Tibial nerve (tissue), 4 donors: ENCODE data around the gene ALX4. TPM values are rescaled to one million over a fixed set of nuclear protein-coding genes. Genes with fewer than 3 reads are reported as not detected.

ENCODE experiments used
- DNase-seq, 2 donors: peaks; one replicate each; pipeline ENCODE4 v3.0.0-alpha.2; 2019; ENCODE audit warnings: low spot score in 2 of 2
- H3K27ac ChIP-seq, 4 donors: fragments of 200-600 bp; sonication (generic) in 3 of 4; one replicate each; pipeline ENCODE4 v1.5.1; 2017 to 2019; ENCODE audit warnings: mild to moderate bottlenecking in 1 of 4
- H3K27me3 ChIP-seq, 2 donors: fragments of 200-600 bp; sonication (generic) in 1 of 2; one replicate each; pipeline versions ENCODE4 v1.5.1 to v1.6.0; 2017 to 2019
- H3K36me3 ChIP-seq, 3 donors: fragments of 200-600 bp; sonication (generic); one replicate each; pipeline ENCODE4 v1.5.1; 2018 to 2019
- H3K4me1 ChIP-seq, 4 donors: fragments of 200-600 bp; sonication (generic) in 3 of 4; one replicate each; pipeline ENCODE4 v1.5.1; 2017 to 2019
- H3K4me3 ChIP-seq, 4 donors: fragments of 200-600 bp; sonication (generic) in 3 of 4; one replicate each; pipeline ENCODE4 v1.5.1; 2017 to 2019; ENCODE audit warnings: mild to moderate bottlenecking in 1 of 4, moderate library complexity in 1 of 4
- H3K9me3 ChIP-seq, 4 donors: fragments of 200-600 bp; sonication (generic) in 3 of 4; one replicate each; pipeline ENCODE4 v1.5.1; 2017 to 2019
- EP300 ChIP-seq, 2 donors: sonication (generic); formaldehyde crosslinking; IDR thresholded peaks; one replicate each; pipeline ENCODE4 v1.6.1; 2017; ENCODE audit warnings: antibody characterized with exemption in 2 of 2, mild to moderate bottlenecking in 1 of 2
- POLR2A ChIP-seq, 2 donors: fragments of 450-650 bp; IDR thresholded peaks; one replicate each; pipeline ENCODE4 v1.6.1; 2017; ENCODE audit warnings: antibody characterized with exemption in 2 of 2, mild to moderate bottlenecking in 2 of 2, moderate library complexity in 2 of 2
- WGBS, 2 donors: methylation state at CpG; one replicate each; pipeline ENCODE4 v1.1.5; 2018; 5-methylcytosine and 5-hydroxymethylcytosine counted together
- total RNA-seq, 4 donors: library from RNA; depleted of rRNA; stranded (reverse); fragments of >200 nt; gene quantifications; one replicate each; pipeline ENCODE4 v1.1.0, GENCODE V29; 2016
- TF ChIP-seq, protein P1 (sequence below), 5 experiments: fragments of 200-600 bp in 3 of 5; fragments of 450-650 bp in 2 of 5; sonication (generic) in 3 of 5; IDR thresholded peaks; one replicate each; pipeline ENCODE4 v1.5.1; 2016 to 2019; ENCODE audit warnings: antibody characterized with exemption in 5 of 5, mild to moderate bottlenecking in 3 of 5, moderate library complexity in 2 of 5

ALX4 gene
- total RNA-seq, 4 donors from 2014 or later: under 0.01 to 0.30 (median 0.22) TPM; not detected in 1

DNA sequence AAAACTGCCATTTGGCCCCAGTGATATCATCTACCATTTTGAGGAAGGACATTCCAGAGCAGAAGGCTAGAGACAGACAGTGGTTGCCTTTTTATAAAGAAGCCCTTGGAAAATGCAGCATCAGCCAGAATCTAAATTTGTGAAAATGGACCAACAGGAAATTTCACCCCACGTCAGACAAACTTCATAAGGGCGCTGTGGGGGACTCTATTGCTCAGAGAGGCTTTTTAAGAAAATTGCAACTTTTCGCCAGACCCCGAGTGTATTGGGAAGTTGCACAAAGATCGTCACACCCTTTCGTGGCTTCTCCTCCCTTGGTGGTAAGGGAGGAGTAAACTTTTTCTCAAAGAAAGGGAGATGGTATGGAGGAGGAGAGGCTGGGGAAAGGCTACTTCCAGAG is 12.3 kb upstream of the ALX4 start:
- Histone ChIP-seq H3K36me3 (no peaks in the 10 kb centered on the region), H3K9me3 (no peaks in the 10 kb centered on the region), H3K27ac (no peak overlapping the region), H3K4me1 (peaks cover 0 to 15% (median 0%) of the 10 kb centered on the region in 4 donors), H3K27me3 (peaks cover 0 to 100% of the 10 kb centered on the region in 2 donors), H3K4me3 (no peak overlapping the region)
- TF ChIP-seq, protein P1, sequence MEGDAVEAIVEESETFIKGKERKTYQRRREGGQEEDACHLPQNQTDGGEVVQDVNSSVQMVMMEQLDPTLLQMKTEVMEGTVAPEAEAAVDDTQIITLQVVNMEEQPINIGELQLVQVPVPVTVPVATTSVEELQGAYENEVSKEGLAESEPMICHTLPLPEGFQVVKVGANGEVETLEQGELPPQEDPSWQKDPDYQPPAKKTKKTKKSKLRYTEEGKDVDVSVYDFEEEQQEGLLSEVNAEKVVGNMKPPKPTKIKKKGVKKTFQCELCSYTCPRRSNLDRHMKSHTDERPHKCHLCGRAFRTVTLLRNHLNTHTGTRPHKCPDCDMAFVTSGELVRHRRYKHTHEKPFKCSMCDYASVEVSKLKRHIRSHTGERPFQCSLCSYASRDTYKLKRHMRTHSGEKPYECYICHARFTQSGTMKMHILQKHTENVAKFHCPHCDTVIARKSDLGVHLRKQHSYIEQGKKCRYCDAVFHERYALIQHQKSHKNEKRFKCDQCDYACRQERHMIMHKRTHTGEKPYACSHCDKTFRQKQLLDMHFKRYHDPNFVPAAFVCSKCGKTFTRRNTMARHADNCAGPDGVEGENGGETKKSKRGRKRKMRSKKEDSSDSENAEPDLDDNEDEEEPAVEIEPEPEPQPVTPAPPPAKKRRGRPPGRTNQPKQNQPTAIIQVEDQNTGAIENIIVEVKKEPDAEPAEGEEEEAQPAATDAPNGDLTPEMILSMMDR (IDR thresholded peaks at IDR 0.05): no peak
- TF ChIP-seq EP300 (IDR thresholded peaks at IDR 0.05) (no peak), POLR2A (IDR thresholded peaks at IDR 0.05) (no peak)
- DNase-seq: no peak
- 18 to 32% methylated on average over 6 of the region's 6 CpGs for WGBS, 2 donors

DNA sequence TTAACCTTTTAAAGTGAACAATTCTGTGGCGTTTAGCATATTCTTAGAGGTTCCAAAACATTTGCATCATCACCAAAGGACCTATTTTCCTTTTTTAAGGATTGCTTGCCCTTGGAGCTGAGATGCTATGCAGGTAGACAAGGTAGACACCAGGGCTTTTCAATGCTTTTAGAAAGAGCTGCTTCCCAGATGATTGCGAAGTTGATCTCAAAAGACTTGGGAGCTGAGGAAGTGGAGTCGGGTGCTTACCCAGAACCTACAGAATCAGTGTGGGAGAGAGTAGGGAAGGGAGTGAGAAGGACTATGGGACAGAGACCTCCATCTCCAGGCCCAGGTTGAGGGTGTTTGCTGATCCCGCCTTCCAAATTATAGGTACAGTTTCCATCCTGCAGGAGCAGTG is 11.1 kb upstream of the ALX4 start:
- no peak overlapping the region for H3K27ac ChIP-seq
- WGBS, 2 donors: 26 to 36% methylated on average over 4 of the region's 4 CpGs
- DNase-seq: no peak
- no peak overlapping the region for H3K4me3 ChIP-seq
- TF ChIP-seq EP300 (IDR thresholded peaks at IDR 0.05) (no peak), POLR2A (IDR thresholded peaks at IDR 0.05) (no peak)
- TF ChIP-seq, protein P1 (IDR thresholded peaks at IDR 0.05): no peak
- H3K36me3 ChIP-seq: no peaks in the 10 kb centered on the region
- H3K4me1 ChIP-seq: peaks cover 0 to 27% (median 10%) of the 10 kb centered on the region in 4 donors
- H3K27me3 ChIP-seq: peaks cover under 1 to 100% of the 10 kb centered on the region in 2 donors
- H3K9me3 ChIP-seq: no peaks in the 10 kb centered on the region

DNA sequence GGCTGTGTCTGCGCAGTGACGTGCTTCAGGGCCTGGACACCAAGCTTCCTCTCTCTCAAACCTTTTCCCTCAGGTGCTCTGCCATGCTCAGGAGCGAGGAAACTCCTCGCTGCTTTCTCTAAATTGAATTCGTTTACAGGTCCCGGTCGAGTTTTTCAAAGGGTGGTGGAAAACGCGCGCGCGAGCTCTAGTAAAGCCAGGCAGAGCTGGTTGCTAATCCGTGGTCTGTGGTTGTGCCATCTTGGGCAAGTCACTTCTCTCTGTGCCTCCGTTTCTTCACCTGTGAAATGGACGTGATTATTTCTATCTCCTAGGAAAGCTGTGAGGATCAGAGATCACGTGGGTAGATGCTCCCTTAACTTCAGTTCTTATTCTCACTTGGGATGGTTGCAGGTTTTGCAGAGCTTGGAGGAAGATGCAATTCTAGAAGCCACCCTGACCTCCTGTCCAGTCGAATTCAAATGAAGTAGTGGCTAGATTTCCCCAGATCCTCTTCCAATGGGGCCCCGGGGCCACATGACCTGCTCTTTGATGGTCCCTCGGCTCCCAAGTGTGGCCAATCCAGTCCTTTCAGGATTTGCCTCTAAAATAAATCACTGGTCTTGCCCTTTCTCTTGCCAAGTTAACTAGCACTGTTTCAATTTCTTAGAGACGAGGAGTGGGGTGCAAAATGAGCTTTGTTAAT is 10.5 kb upstream of the ALX4 start:
- peaks cover 0 to 31% (median 12%) of the 10 kb centered on the region in 4 donors for H3K4me1 ChIP-seq
- H3K27me3 ChIP-seq: peaks cover 3 to 100% of the 10 kb centered on the region in 2 donors
- H3K27ac ChIP-seq: no peak overlapping the region
- no peak overlapping the region for H3K4me3 ChIP-seq
- WGBS, 2 donors: 11 to 21% methylated on average over 18 to 20 of the region's 20 CpGs
- DNase-seq: no peak
- H3K36me3 ChIP-seq: no peaks in the 10 kb centered on the region
- H3K9me3 ChIP-seq: no peaks in the 10 kb centered on the region
- TF ChIP-seq EP300 (IDR thresholded peaks at IDR 0.05): no peak

DNA sequence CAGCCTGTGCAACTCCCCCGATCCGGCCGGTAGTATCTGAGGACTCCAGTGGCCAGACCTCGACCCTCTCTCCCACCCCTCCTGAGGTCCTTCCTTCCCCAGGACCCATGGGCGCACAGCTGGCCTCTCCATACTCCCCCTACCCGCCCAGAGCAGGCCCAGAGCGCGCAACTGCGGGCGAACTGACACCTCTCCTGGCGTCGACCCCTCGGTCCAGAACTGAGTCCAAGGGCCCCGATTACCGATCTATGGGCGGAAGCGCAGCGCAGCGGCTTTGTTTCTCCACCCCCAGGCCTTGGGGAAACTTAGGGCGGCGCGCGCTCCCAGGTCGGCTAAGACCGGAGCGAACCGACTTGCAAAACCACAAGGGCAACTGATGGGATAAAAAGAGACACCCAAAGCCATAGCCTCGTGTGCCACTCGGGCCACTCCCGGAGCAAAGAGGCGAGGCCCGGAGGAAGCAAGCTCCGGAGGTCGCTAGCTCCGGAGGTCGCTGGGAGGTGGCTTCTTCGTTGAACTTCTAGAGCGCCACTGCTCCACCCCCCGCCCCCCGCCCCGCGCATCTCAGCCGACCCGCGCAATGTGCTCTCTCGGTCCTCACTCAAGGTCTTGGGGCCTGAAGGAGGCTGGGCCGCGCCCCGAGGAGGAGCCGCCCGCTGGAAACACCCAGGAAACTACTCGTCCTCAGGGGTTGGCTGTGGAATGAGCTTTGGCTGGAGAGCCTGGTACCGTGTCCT is 9.8 kb upstream of the ALX4 start:
- peaks cover 3 to 100% of the 10 kb centered on the region in 2 donors for H3K27me3 ChIP-seq
- TF ChIP-seq POLR2A (IDR thresholded peaks at IDR 0.05) (no peak), EP300 (IDR thresholded peaks at IDR 0.05) (no peak)
- TF ChIP-seq, protein P1 (IDR thresholded peaks at IDR 0.05): no peak
- H3K9me3 ChIP-seq: no peaks in the 10 kb centered on the region
- 7 to 8% methylated on average over 29 to 51 of the region's 53 CpGs for WGBS, 2 donors
- H3K4me3 ChIP-seq: no peak overlapping the region
- no peaks in the 10 kb centered on the region for H3K36me3 ChIP-seq
- no peak for DNase-seq
- H3K27ac ChIP-seq: no peak overlapping the region
- peaks cover 0 to 31% (median 12%) of the 10 kb centered on the region in 4 donors for H3K4me1 ChIP-seq

DNA sequence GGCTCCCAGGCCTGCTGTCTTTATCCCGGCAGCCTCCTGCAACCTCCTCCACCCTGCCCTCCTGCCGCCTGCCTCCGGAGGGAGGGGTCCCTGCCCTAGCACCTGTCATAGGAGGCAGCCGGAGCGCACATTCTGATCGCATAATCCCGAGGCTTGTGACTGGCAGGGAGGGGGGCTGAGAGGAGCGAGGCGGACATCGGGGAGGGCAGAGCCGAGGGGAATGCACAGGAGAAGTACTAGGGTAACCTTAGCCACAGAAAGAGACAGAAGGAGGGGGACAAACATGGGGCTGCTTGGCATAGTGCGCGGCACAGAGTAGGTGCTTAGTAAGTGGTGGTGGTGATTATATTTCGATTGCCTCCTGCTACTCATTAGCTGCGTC is 9.2 kb upstream of the ALX4 start:
- no peak for TF ChIP-seq EP300 (IDR thresholded peaks at IDR 0.05)
- no peak for TF ChIP-seq POLR2A (IDR thresholded peaks at IDR 0.05)
- TF ChIP-seq, protein P1 (IDR thresholded peaks at IDR 0.05): no peak
- H3K36me3 ChIP-seq: no peaks in the 10 kb centered on the region
- DNase-seq: no peak
- H3K9me3 ChIP-seq: no peaks in the 10 kb centered on the region
- peaks cover 0 to 31% (median 12%) of the 10 kb centered on the region in 4 donors for H3K4me1 ChIP-seq
- H3K27ac ChIP-seq: no peak overlapping the region
- WGBS, 2 donors: 15 to 23% methylated on average over 13 to 14 of the region's 15 CpGs
- H3K27me3 ChIP-seq: peaks cover 3 to 100% of the 10 kb centered on the region in 2 donors
- no peak overlapping the region for H3K4me3 ChIP-seq
